Endothelial cell of umbilical vein (primary cell): ENCODE data around the gene NCOR1. TPM values are rescaled to one million over a fixed set of nuclear protein-coding genes. Genes with fewer than 3 reads are reported as not detected.

Experiments
- BruUV-seq: library from RNA; stranded (reverse); fragments of 400-500 nt; replicated peaks from 2 replicates; lab custom pipeline; 2021; lab: Mats Ljungman, UMichigan
- CTCF ChIA-PET: fragments of 300-600, 350-600 bp; sonication (Branson Sonifier 250); formaldehyde crosslinking; loops from one replicate; lab custom pipeline; 2021; ENCODE audit warnings: antibody characterized with exemption, inconsistent platforms; lab: Charles Lee
- POLR2A ChIA-PET: fragments of 300-600, 350-600 bp; sonication (Branson Sonifier 250); formaldehyde crosslinking; loops from one replicate; lab custom pipeline; 2021; ENCODE audit warnings: antibody characterized with exemption, inconsistent platforms; lab: Charles Lee
- DNase-seq: peaks from one replicate; pipeline ENCODE4 v3.0.0-alpha.2; 2011; ENCODE audit warnings: low read depth, low spot score
- FAIRE-seq: peaks from 2 replicates; lab custom pipeline; 2011; peaks lifted over from hg19 to GRCh38; lab: Jason Lieb, UNC
- H2AFZ ChIP-seq: 2 replicates; pipeline ENCODE4 v1.6.0; 2012; ENCODE audit warnings: low read depth, low read length, control low read depth, inconsistent platforms
- H3K27ac ChIP-seq: 2 replicates; pipeline ENCODE4 v1.5.1; 2011; ENCODE audit warnings: low read depth, mild to moderate bottlenecking, control low read depth, low read length, moderate library complexity; ENCODE audit not compliant: insufficient read depth
- H3K27me3 ChIP-seq, 2 experiments: 2 replicates each; pipeline versions ENCODE4 v1.6.0 to v1.6.1; 2011; ENCODE audit warnings: low read length in 2 of 2, mixed read lengths in 1 of 2; ENCODE audit not compliant: control insufficient read depth in 2 of 2, insufficient read depth in 2 of 2
- H3K36me3 ChIP-seq, 2 experiments: 2 replicates in 1 of 2; 3 replicates in 1 of 2; pipeline ENCODE4 v1.5.1; 2011; ENCODE audit warnings: low read length in 2 of 2, mild to moderate bottlenecking in 1 of 2, moderate library complexity in 1 of 2; ENCODE audit not compliant: control insufficient read depth in 2 of 2, insufficient read depth in 2 of 2; ENCODE audit errors: extremely low read depth in 1 of 2
- H3K4me1 ChIP-seq: 3 replicates; pipeline ENCODE4 v1.5.1; 2011; ENCODE audit warnings: mild to moderate bottlenecking, low read length; ENCODE audit not compliant: control insufficient read depth, insufficient read depth; ENCODE audit errors: extremely low read depth
- H3K4me2 ChIP-seq: 2 replicates; pipeline ENCODE4 v1.6.1; 2011; ENCODE audit warnings: low read length, control low read depth, mixed read lengths; ENCODE audit not compliant: insufficient read depth
- H3K4me3 ChIP-seq, 3 experiments: fragments of 200-600 bp in 1 of 3; sonication (generic), shearing (Covaris generic) in 1 of 3; replicated peaks in 1 of 3; 2 replicates each; pipeline ENCODE4 v1.5.1; 2011 to 2016; ENCODE audit warnings: control low read depth in 3 of 3, low read length in 3 of 3, mild to moderate bottlenecking in 2 of 3, inconsistent platforms in 1 of 3, low read depth in 1 of 3, moderate library complexity in 1 of 3; ENCODE audit not compliant: insufficient read depth in 1 of 3
- H3K79me2 ChIP-seq: 2 replicates; pipeline ENCODE4 v1.6.0; 2012; ENCODE audit warnings: low read length, inconsistent platforms; ENCODE audit not compliant: control insufficient read depth, insufficient read depth
- H3K9ac ChIP-seq: replicated peaks from 2 replicates; pipeline ENCODE3; 2011; ENCODE audit warnings: low read length, control low read depth; ENCODE audit not compliant: insufficient read depth; ENCODE audit errors: extremely low read depth
- H3K9me1 ChIP-seq: replicated peaks from 3 replicates; pipeline ENCODE4 v1.6.0; 2011; ENCODE audit warnings: mild to moderate bottlenecking, low read length; ENCODE audit not compliant: control insufficient read depth, insufficient read depth; ENCODE audit errors: extremely low read depth
- H3K9me3 ChIP-seq: replicated peaks from 2 replicates; pipeline ENCODE4 v1.5.1; 2012; ENCODE audit warnings: low read length, inconsistent platforms; ENCODE audit not compliant: control insufficient read depth, insufficient read depth
- H4K20me1 ChIP-seq: replicated peaks from 2 replicates; pipeline ENCODE3; 2011; ENCODE audit warnings: mild to moderate bottlenecking, low read length; ENCODE audit not compliant: control insufficient read depth, insufficient read depth; ENCODE audit errors: extremely low read depth
- CTCF ChIP-seq, 2 donors: IDR thresholded peaks; 1 replicate in 1 of 2; 2 replicates in 1 of 2; pipeline ENCODE4 v1.5.1; 2011; ENCODE audit warnings: low read length in 2 of 2, mild to moderate bottlenecking in 2 of 2, moderate library complexity in 2 of 2, control low read depth in 1 of 2, inconsistent platforms in 1 of 2, low read depth in 1 of 2; ENCODE audit not compliant: insufficient read depth in 1 of 2; ENCODE audit errors: extremely low read depth in 1 of 2
- EZH2 ChIP-seq: IDR thresholded peaks from 2 replicates; pipeline ENCODE4 v1.6.1; 2012; ENCODE audit warnings: borderline replicate concordance, low read depth, mild to moderate bottlenecking, moderate library complexity, low read length, inconsistent platforms; ENCODE audit not compliant: severe bottlenecking
- FOS ChIP-seq: IDR thresholded peaks from 2 replicates; pipeline ENCODE4 v1.6.1; 2011; ENCODE audit warnings: mild to moderate bottlenecking, low read length, moderate library complexity, borderline replicate concordance; ENCODE audit not compliant: insufficient read depth
- GATA2 ChIP-seq: IDR thresholded peaks from 2 replicates; pipeline ENCODE4 v1.7.0; 2011; ENCODE audit warnings: low read depth, mild to moderate bottlenecking, moderate library complexity, mixed read lengths, low read length; ENCODE audit not compliant: insufficient read length, insufficient read depth
- JUN ChIP-seq: IDR thresholded peaks from 2 replicates; pipeline ENCODE4 v1.6.1; 2011; ENCODE audit warnings: borderline replicate concordance, low read depth; ENCODE audit not compliant: insufficient read length, insufficient read depth
- MAX ChIP-seq: IDR thresholded peaks from 2 replicates; pipeline ENCODE4 v1.6.1; 2011; ENCODE audit not compliant: insufficient read depth, insufficient read length
- MYC ChIP-seq: IDR thresholded peaks from one replicate; pipeline ENCODE4 v1.6.1; 2011; ENCODE audit warnings: mild to moderate bottlenecking, low read depth, low read length
- POLR2A ChIP-seq: IDR thresholded peaks from 2 replicates; pipeline ENCODE4 v1.6.1; 2012; ENCODE audit warnings: low read depth, mild to moderate bottlenecking, control low read depth, low read length
- POLR2AphosphoS5 ChIP-seq: IDR thresholded peaks from 2 replicates; pipeline ENCODE4 v1.6.1; 2012; ENCODE audit warnings: low read depth, mild to moderate bottlenecking, control low read depth, low read length, moderate library complexity; ENCODE audit not compliant: insufficient read depth
- dilution Hi-C: fragments of 300-500 bp; cut with MboI; formaldehyde crosslinking; loops from one replicate; pipeline ENCODE4 v1.15.0; 2019; ENCODE audit warnings: low sequenced_read_pairs; ENCODE audit not compliant: extremely low pct_ligation_motif_present
- intact Hi-C: fragments of 100-400 bp; cut with micrococcal nuclease; formaldehyde crosslinking; loops from one replicate; pipeline ENCODE4 v1.10.0; 2022
- polyA plus RNA-seq, 4 experiments: library from polyadenylated mRNA; depleted of rRNA in 3 of 4; stranded (reverse) in 3 of 4; unstranded in 1 of 4; fragments of >200 nt; gene quantifications; 2 replicates each; pipeline versions ENCODE4 v1.2.1 to v1.2.3, GENCODE V29; 2011 to 2012; ENCODE audit warnings: missing spikeins in 1 of 4
- total RNA-seq: library from RNA; stranded (reverse); gene quantifications from 2 replicates; pipeline ENCODE4 v1.2.3, GENCODE V29; 2021

Gene NCOR1
- total and polyA plus RNA-seq, 2 donors (not counting 3 experiments of a cell fraction or from before 2014, with no cell fraction given): 90.0 to 134 TPM

- no peak overlapping the region for H3K27ac ChIP-seq
- peaks cover 3 to 7% of the 10 kb centered on the region in 2 experiments for H3K36me3 ChIP-seq
- no peaks in the 10 kb centered on the region for H3K4me1 ChIP-seq
- DNase-seq (no peak), FAIRE-seq (no peak)
- no peaks in the 10 kb centered on the region for H3K27me3 ChIP-seq
- no peak overlapping the region for H3K9ac ChIP-seq
- H3K4me2 ChIP-seq: no peak overlapping the region
- dilution Hi-C loops: no loop called here
- POLR2A ChIA-PET: no interaction called here
- H4K20me1 ChIP-seq: no peaks in the 10 kb centered on the region
- H3K79me2 ChIP-seq: no peaks in the 10 kb centered on the region
- H3K9me3 ChIP-seq: no peaks in the 10 kb centered on the region
- TF ChIP-seq POLR2A (no peak), GATA2 (no peak), POLR2AphosphoS5 (no peak), CTCF (IDR thresholded peaks at IDR 0.05; ENCODE audit: extremely low read depth in 1 of 2, insufficient read depth in 1 of 2, low read depth in 1 of 2, low read length in 2 of 2) (no peak), FOS (no peak), EZH2 (no peak), MYC (no peak), JUN (no peak), MAX (no peak)
- H3K4me3 ChIP-seq: no peak overlapping the region
- no TSS peak for BruUV-seq
- H3K9me1 ChIP-seq: no peaks in the 10 kb centered on the region
- CTCF ChIA-PET: interaction anchor here (1.2 kb wide), 1 partner anchor 18 kb away, joined by 3 read pairs; no protein-coding TSS in a partner anchor
- H2AFZ ChIP-seq: no peak overlapping the region
- intact Hi-C loops: no loop called here
These were observed 92.5 kb downstream of the NCOR1 start for GRCh38 chr17:16122697-16123434.
